Activated CD4-positive, alpha-beta T cell treated with anti-CD3 and anti-CD28 coated beads for 36 hours (primary cell): ENCODE measurements around the gene ABHD15. TPM values are rescaled to one million over a fixed set of nuclear protein-coding genes. Genes with fewer than 3 reads are reported as not detected.

Experiments used
- ATAC-seq: fragments of 200-7000 bp; cut with Tn5 transposase; one replicate; pipeline ENCODE4 v1.10.0; 2021; ENCODE audit warnings: mild to moderate bottlenecking, moderate library complexity
- CTCF ChIA-PET: fragments of 350-600 bp; sonication (Branson Sonifier 250); formaldehyde crosslinking; loops from one replicate; lab custom pipeline; 2021; ENCODE audit warnings: antibody characterized with exemption; lab: Charles Lee
- POLR2A ChIA-PET: fragments of 350-600 bp; sonication (Branson Sonifier 250); formaldehyde crosslinking; loops from one replicate; lab custom pipeline; 2021; ENCODE audit warnings: antibody characterized with exemption, inconsistent platforms; lab: Charles Lee
- DNase-seq: peaks from one replicate; pipeline ENCODE4 v3.0.0-alpha.2; 2020
- H3K27ac Mint-ChIP-seq: one replicate; pipeline ENCODE4 v1.8.0; 2021; ENCODE audit warnings: mixed read lengths
- H3K27me3 Mint-ChIP-seq: one replicate; pipeline ENCODE4 v1.8.0; 2021; ENCODE audit warnings: mixed read lengths
- H3K36me3 Mint-ChIP-seq: one replicate; pipeline ENCODE4 v1.8.0; 2021; ENCODE audit warnings: low read depth, mixed read lengths
- H3K4me1 Mint-ChIP-seq: one replicate; pipeline ENCODE4 v1.8.0; 2021; ENCODE audit warnings: mixed read lengths
- H3K4me3 Mint-ChIP-seq: one replicate; pipeline ENCODE4 v1.8.0; 2021; ENCODE audit warnings: mild to moderate bottlenecking, moderate library complexity, mixed read lengths
- H3K9me3 Mint-ChIP-seq: one replicate; pipeline ENCODE4 v1.8.0; 2021; ENCODE audit warnings: low read depth, mixed read lengths
- intact Hi-C, 2 experiments: fragments of 100-400 bp; cut with DNase I in 1 of 2; cut with micrococcal nuclease in 1 of 2; formaldehyde crosslinking; loops; one replicate each; pipeline versions ENCODE4 v1.14.2 to v1.15.1; 2022 to 2024; cut with DNase I, micrococcal nuclease
- total RNA-seq, 2 experiments: library from RNA; stranded (reverse); gene quantifications; one replicate each; pipeline ENCODE4 v1.2.3, GENCODE V29; 2021

ABHD15 gene
- total RNA-seq = 1 to 10 TPM; 7.2 to 8.6 TPM

GRCh38 chr17:29566473-29567303 lies at the start of gene ABHD15:
Gene ABHD15, minus strand, starts transcription at chr17:29567037. Its CDS starts 71 bp downstream, at chr17:29566966.
- peak within 1 kb of the TSS; percentile 96 for H3K27ac Mint-ChIP-seq
- ATAC-seq (peak; percentile 36), DNase-seq (peak; percentile 79)
- peak within 1 kb of the TSS; percentile 97 for H3K4me3 Mint-ChIP-seq
- H3K4me1 Mint-ChIP-seq = peaks cover 25% of the 10 kb centered on the region
- H3K36me3 Mint-ChIP-seq = peaks cover 17% of the 10 kb centered on the region
- no peaks in the 10 kb centered on the region for H3K9me3 Mint-ChIP-seq
- intact Hi-C loops = loop anchor here (1.0 to 10.0 kb wide), 9 partner anchors 176 to 904 kb away; partner anchors contain the start of genes TAOK1 (in 2 of the 2), NEK8 (in 1 of the 2), NUFIP2 (in 1 of the 2) and SDF2 (in 1 of the 2)
- POLR2A ChIA-PET = interaction anchor here (0.7 to 2.8 kb wide), 4 partner anchors 24 to 276 kb away, joined by 3 to 11 read pairs (median 3); no protein-coding TSS in a partner anchor
- no peaks in the 10 kb centered on the region for H3K27me3 Mint-ChIP-seq
- CTCF ChIA-PET = interaction anchor here (1.0 to 13.5 kb wide), 8 partner anchors 14 to 274 kb away, joined by 3 to 93 read pairs (median 4); partner anchors contain the start of gene ANKRD13B

GRCh38 chr17:29615492-29616299 lies 48.9 kb upstream of the ABHD15 start:
- intact Hi-C loops = loop anchor here (1.0 to 10.0 kb wide), 8 partner anchors 9 to 891 kb away; partner anchors contain the start of genes GIT1 (in 2 of the 2), NEK8 (in 1 of the 2), NUFIP2 (in 1 of the 2) and PHF12 (in 1 of the 2)
- H3K27ac Mint-ChIP-seq = peak overlapping the region; percentile 63
- peak overlapping the region; percentile 75 for H3K4me3 Mint-ChIP-seq
- peaks cover 2% of the 10 kb centered on the region for H3K36me3 Mint-ChIP-seq
- peaks cover 2% of the 10 kb centered on the region for H3K27me3 Mint-ChIP-seq
- H3K9me3 Mint-ChIP-seq = no peaks in the 10 kb centered on the region
- peak; percentile 92 for DNase-seq
- ATAC-seq = peak; percentile 51
- ChIA-PET CTCF (interaction anchor here (0.6 to 4.3 kb wide), 19 partner anchors 9 to 316 kb away, joined by 3 to 93 read pairs (median 6); partner anchors contain the start of genes ABHD15, ANKRD13B, SSH2 and TP53I13), POLR2A (interaction anchor here (0.6 to 3.0 kb wide), 6 partner anchors 10 to 351 kb away, joined by 3 to 11 read pairs (median 4); partner anchors contain the start of genes ABHD15 and SSH2)
- peaks cover 41% of the 10 kb centered on the region for H3K4me1 Mint-ChIP-seq

GRCh38 chr17:29615048-29615385 lies 48.2 kb upstream of the ABHD15 start:
- H3K9me3 Mint-ChIP-seq = no peaks in the 10 kb centered on the region
- DNase-seq (peak; percentile 74), ATAC-seq (no peak)
- intact Hi-C loops = loop anchor here (1.0 to 10.0 kb wide), 6 partner anchors 9 to 890 kb away; partner anchors contain the start of genes GIT1 (in 2 of the 2), NEK8 (in 1 of the 2), PHF12 (in 1 of the 2) and TAOK1 (in 1 of the 2)
- peaks cover 41% of the 10 kb centered on the region for H3K4me1 Mint-ChIP-seq
- H3K4me3 Mint-ChIP-seq = peak overlapping the region; percentile 75
- ChIA-PET CTCF (interaction anchor here (0.6 to 4.3 kb wide), 11 partner anchors 10 to 317 kb away, joined by 3 to 93 read pairs (median 4); partner anchors contain the start of genes ABHD15, ANKRD13B and TP53I13), POLR2A (interaction anchor here (0.6 to 3.0 kb wide), 5 partner anchors 10 to 145 kb away, joined by 3 to 11 read pairs (median 5); partner anchors contain the start of gene ABHD15)
- peaks cover 2% of the 10 kb centered on the region for H3K36me3 Mint-ChIP-seq
- peak overlapping the region; percentile 55 for H3K27ac Mint-ChIP-seq
- peaks cover 2% of the 10 kb centered on the region for H3K27me3 Mint-ChIP-seq

- H3K27me3 Mint-ChIP-seq = peaks cover 2% of the 10 kb centered on the region
These were observed 47.7 kb upstream of the ABHD15 start for GRCh38 chr17:29614349-29615047.

GRCh38 chr17:29613856-29614255 lies 47.0 kb upstream of the ABHD15 start:
- H3K36me3 Mint-ChIP-seq = peaks cover 2% of the 10 kb centered on the region
- no peak for ATAC-seq
- CTCF ChIA-PET = interaction anchor here (0.5 to 3.8 kb wide), 16 partner anchors 10 to 244 kb away, joined by 3 to 26 read pairs (median 4); partner anchors contain the start of gene ANKRD13B
- H3K27me3 Mint-ChIP-seq = peaks cover 2% of the 10 kb centered on the region
- H3K4me3 Mint-ChIP-seq = peak overlapping the region; percentile 40
- no peaks in the 10 kb centered on the region for H3K9me3 Mint-ChIP-seq
- POLR2A ChIA-PET = interaction anchor here (0.9 to 1.3 kb wide), 2 partner anchors 22 to 147 kb away, joined by 3 read pairs; no protein-coding TSS in a partner anchor
- H3K4me1 Mint-ChIP-seq = peaks cover 41% of the 10 kb centered on the region
- intact Hi-C loops = loop anchor here (1.0 to 10.0 kb wide), 3 partner anchors 34 to 889 kb away; partner anchors contain the start of genes NEK8 (in 1 of the 2), TLCD1 (in 1 of the 2) and TP53I13 (in 1 of the 2)
- no peak overlapping the region for H3K27ac Mint-ChIP-seq
- DNase-seq = peak; percentile 39

More at GRCh38 chr17:29614349-29615047, 47.7 kb upstream of the ABHD15 start:
- DNase-seq (no peak), ATAC-seq (no peak)
- H3K27ac Mint-ChIP-seq = no peak overlapping the region
- ChIA-PET POLR2A (interaction anchor here (0.9 to 1.3 kb wide), 2 partner anchors 18 to 22 kb away, joined by 3 to 4 read pairs; no protein-coding TSS in a partner anchor), CTCF (interaction anchor here (0.5 to 4.3 kb wide), 7 partner anchors 9 to 244 kb away, joined by 3 to 93 read pairs (median 6); partner anchors contain the start of genes ABHD15, ANKRD13B and TP53I13)
- H3K36me3 Mint-ChIP-seq = peaks cover 2% of the 10 kb centered on the region
- H3K4me1 Mint-ChIP-seq = peaks cover 41% of the 10 kb centered on the region
- peak overlapping the region; percentile 75 for H3K4me3 Mint-ChIP-seq
- H3K9me3 Mint-ChIP-seq = no peaks in the 10 kb centered on the region
- intact Hi-C loops = loop anchor here (1.0 to 10.0 kb wide), 6 partner anchors 10 to 890 kb away; partner anchors contain the start of genes GIT1 (in 2 of the 2), NEK8 (in 1 of the 2), PHF12 (in 1 of the 2) and TAOK1 (in 1 of the 2)

- H3K27ac Mint-ChIP-seq = no peak overlapping the region
- peak overlapping the region; percentile 40 for H3K4me3 Mint-ChIP-seq
- H3K9me3 Mint-ChIP-seq = no peaks in the 10 kb centered on the region
- H3K4me1 Mint-ChIP-seq = peaks cover 40% of the 10 kb centered on the region
- peak; percentile 98 for DNase-seq
- peaks cover 2% of the 10 kb centered on the region for H3K27me3 Mint-ChIP-seq
- peaks cover 2% of the 10 kb centered on the region for H3K36me3 Mint-ChIP-seq
- ChIA-PET CTCF (interaction anchor here (0.6 to 3.8 kb wide), 19 partner anchors 11 to 269 kb away, joined by 3 to 26 read pairs (median 4); partner anchors contain the start of gene ANKRD13B), POLR2A (interaction anchor here (0.9 to 1.3 kb wide), 2 partner anchors 21 to 148 kb away, joined by 3 read pairs; no protein-coding TSS in a partner anchor)
- intact Hi-C loops = loop anchor here (1.0 to 10.0 kb wide), 3 partner anchors 33 to 889 kb away; partner anchors contain the start of genes NEK8 (in 1 of the 2), TLCD1 (in 1 of the 2) and TP53I13 (in 1 of the 2)
- ATAC-seq = peak; percentile 48
These were observed 46.6 kb upstream of the ABHD15 start for GRCh38 chr17:29613352-29613837.

GRCh38 chr17:29612404-29613280 lies 45.8 kb upstream of the ABHD15 start:
- no peak for DNase-seq
- intact Hi-C loops = loop anchor here (1.0 to 10.0 kb wide), 3 partner anchors 32 to 888 kb away; partner anchors contain the start of genes NEK8 (in 1 of the 2), TLCD1 (in 1 of the 2) and TP53I13 (in 1 of the 2)
- no peak overlapping the region for H3K27ac Mint-ChIP-seq
- H3K36me3 Mint-ChIP-seq = peaks cover 2% of the 10 kb centered on the region
- no peak overlapping the region for H3K4me3 Mint-ChIP-seq
- ChIA-PET CTCF (interaction anchor here (0.6 to 3.8 kb wide), 19 partner anchors 12 to 467 kb away, joined by 3 to 26 read pairs (median 4); partner anchors contain the start of gene ANKRD13B), POLR2A (interaction anchor here (0.9 to 1.3 kb wide), 2 partner anchors 20 to 149 kb away, joined by 3 read pairs; no protein-coding TSS in a partner anchor)
- H3K9me3 Mint-ChIP-seq = no peaks in the 10 kb centered on the region
- peaks cover 2% of the 10 kb centered on the region for H3K27me3 Mint-ChIP-seq
- no peak for ATAC-seq
- peaks cover 38% of the 10 kb centered on the region for H3K4me1 Mint-ChIP-seq

- intact Hi-C loops = loop anchor here in 1 of 2 experiments (10.0 kb wide), 1 partner anchor 887 kb away; the partner anchor contains the start of genes NEK8 and TLCD1
- H3K36me3 Mint-ChIP-seq = peaks cover 2% of the 10 kb centered on the region
These were observed 45.2 kb upstream of the ABHD15 start for GRCh38 chr17:29612094-29612403.

More at GRCh38 chr17:29612094-29612403, 45.2 kb upstream of the ABHD15 start:
- ChIA-PET CTCF (interaction anchor here (0.6 to 3.8 kb wide), 2 partner anchors 20 to 466 kb away, joined by 3 to 26 read pairs; partner anchors contain the start of gene ANKRD13B), POLR2A (no interaction called here)
- ATAC-seq (no peak), DNase-seq (no peak)
- no peak overlapping the region for H3K4me3 Mint-ChIP-seq
- peaks cover 32% of the 10 kb centered on the region for H3K4me1 Mint-ChIP-seq
- no peaks in the 10 kb centered on the region for H3K9me3 Mint-ChIP-seq
- no peak overlapping the region for H3K27ac Mint-ChIP-seq
- H3K27me3 Mint-ChIP-seq = peaks cover 2% of the 10 kb centered on the region
